ENCODE data around the gene KANSL1. TPM values are rescaled to one million over a fixed set of nuclear protein-coding genes. Genes with fewer than 3 reads are reported as not detected.

The KANSL1 gene
- total RNA-seq, 2 experiments from 2014 or later: 132 to 140 TPM

GRCh38 chr17:45998987-45999899 lies 194.0 kb downstream of the KANSL1 start, which contains the start of gene STH:
Gene STH (plus strand): TSS chr17:45999250. CDS start chr17:45999280, 30 bp downstream.
- no peak for DNase-seq
- Mint-ChIP-seq H3K4me3 (no peak within 1 kb of the TSS), H3K27ac (no peak within 1 kb of the TSS), H3K9me3 (no peaks in the 10 kb centered on the region), H3K4me1 (peaks cover 2% of the 10 kb centered on the region), H3K27me3 (no peaks in the 10 kb centered on the region), H3K36me3 (no peaks in the 10 kb centered on the region)
- no peak for ATAC-seq (ENCODE audit: low read depth)
- POLR2A ChIA-PET: no interaction called here

GRCh38 chr17:45997624-45998023 lies 195.6 kb downstream of the KANSL1 start:
- Mint-ChIP-seq H3K4me1 (no peaks in the 10 kb centered on the region), H3K27me3 (no peaks in the 10 kb centered on the region), H3K9me3 (no peaks in the 10 kb centered on the region), H3K4me3 (no peak overlapping the region), H3K36me3 (no peaks in the 10 kb centered on the region), H3K27ac (no peak overlapping the region)
- no peak for DNase-seq
- POLR2A ChIA-PET: no interaction called here
- ATAC-seq (ENCODE audit: low read depth): no peak

- H3K36me3 Mint-ChIP-seq: no peaks in the 10 kb centered on the region
- no peak for DNase-seq
Measured at GRCh38 chr17:45997166-45997565, 196.1 kb downstream of the KANSL1 start.

GRCh38 chr17:45996282-45996937 lies 196.8 kb downstream of the KANSL1 start:
- Mint-ChIP-seq H3K4me3 (no peak overlapping the region), H3K27ac (no peak overlapping the region), H3K36me3 (no peaks in the 10 kb centered on the region), H3K4me1 (no peaks in the 10 kb centered on the region), H3K9me3 (no peaks in the 10 kb centered on the region), H3K27me3 (peaks cover 2% of the 10 kb centered on the region)
- ATAC-seq (ENCODE audit: low read depth) (no peak), DNase-seq (no peak)
- POLR2A ChIA-PET: no interaction called here

More at GRCh38 chr17:45997166-45997565, 196.1 kb downstream of the KANSL1 start:
- Mint-ChIP-seq H3K9me3 (no peaks in the 10 kb centered on the region), H3K27ac (no peak overlapping the region), H3K4me3 (no peak overlapping the region), H3K27me3 (no peaks in the 10 kb centered on the region), H3K4me1 (no peaks in the 10 kb centered on the region)
- POLR2A ChIA-PET: no interaction called here
- no peak for ATAC-seq (ENCODE audit: low read depth)

GRCh38 chr17:45995627-45996270 lies 197.5 kb downstream of the KANSL1 start:
- Mint-ChIP-seq H3K27ac (no peak overlapping the region), H3K27me3 (peaks cover 2% of the 10 kb centered on the region), H3K4me3 (no peak overlapping the region), H3K4me1 (no peaks in the 10 kb centered on the region), H3K9me3 (no peaks in the 10 kb centered on the region), H3K36me3 (no peaks in the 10 kb centered on the region)
- POLR2A ChIA-PET: interaction anchor here (0.5 kb wide), 1 partner anchor 21 kb away, joined by 3 read pairs; no protein-coding TSS in a partner anchor
- no peak for ATAC-seq (ENCODE audit: low read depth)
- DNase-seq: no peak

GRCh38 chr17:45994987-45995386 lies 198.2 kb downstream of the KANSL1 start:
- H3K36me3 Mint-ChIP-seq: no peaks in the 10 kb centered on the region
- H3K9me3 Mint-ChIP-seq: no peaks in the 10 kb centered on the region
- POLR2A ChIA-PET: interaction anchor here (0.5 kb wide), 1 partner anchor 22 kb away, joined by 3 read pairs; no protein-coding TSS in a partner anchor
- no peak overlapping the region for H3K27ac Mint-ChIP-seq
- no peaks in the 10 kb centered on the region for H3K4me1 Mint-ChIP-seq
- no peak overlapping the region for H3K4me3 Mint-ChIP-seq
- peaks cover 2% of the 10 kb centered on the region for H3K27me3 Mint-ChIP-seq
- DNase-seq: no peak
- ATAC-seq (ENCODE audit: low read depth): no peak

GRCh38 chr17:45993962-45994627 lies 199.1 kb downstream of the KANSL1 start:
- Mint-ChIP-seq H3K27me3 (peaks cover 2% of the 10 kb centered on the region), H3K4me1 (no peaks in the 10 kb centered on the region), H3K36me3 (no peaks in the 10 kb centered on the region), H3K9me3 (no peaks in the 10 kb centered on the region), H3K4me3 (no peak overlapping the region), H3K27ac (no peak overlapping the region)
- DNase-seq (no peak), ATAC-seq (ENCODE audit: low read depth) (no peak)
- POLR2A ChIA-PET: no interaction called here

GRCh38 chr17:45992904-45993303 lies 200.3 kb downstream of the KANSL1 start:
- ATAC-seq (ENCODE audit: low read depth): no peak
- no peak overlapping the region for H3K27ac Mint-ChIP-seq
- H3K9me3 Mint-ChIP-seq: no peaks in the 10 kb centered on the region
- peaks cover 2% of the 10 kb centered on the region for H3K27me3 Mint-ChIP-seq
- DNase-seq: no peak
- no peak overlapping the region for H3K4me3 Mint-ChIP-seq
- H3K36me3 Mint-ChIP-seq: no peaks in the 10 kb centered on the region
- POLR2A ChIA-PET: interaction anchor here (0.8 kb wide), 1 partner anchor 270 kb away, joined by 3 read pairs; no protein-coding TSS in a partner anchor
- H3K4me1 Mint-ChIP-seq: no peaks in the 10 kb centered on the region

GRCh38 chr17:45992175-45992574 lies 201.1 kb downstream of the KANSL1 start:
- no peak overlapping the region for H3K27ac Mint-ChIP-seq
- no peak overlapping the region for H3K4me3 Mint-ChIP-seq
- DNase-seq (no peak), ATAC-seq (ENCODE audit: low read depth) (no peak)
- no peaks in the 10 kb centered on the region for H3K9me3 Mint-ChIP-seq
- H3K4me1 Mint-ChIP-seq: no peaks in the 10 kb centered on the region
- no peaks in the 10 kb centered on the region for H3K36me3 Mint-ChIP-seq
- POLR2A ChIA-PET: no interaction called here
- H3K27me3 Mint-ChIP-seq: peaks cover 2% of the 10 kb centered on the region

- no peaks in the 10 kb centered on the region for H3K9me3 Mint-ChIP-seq
- no peak overlapping the region for H3K4me3 Mint-ChIP-seq
- H3K27ac Mint-ChIP-seq: no peak overlapping the region
- H3K36me3 Mint-ChIP-seq: no peaks in the 10 kb centered on the region
- POLR2A ChIA-PET: no interaction called here
- no peak for DNase-seq
- H3K4me1 Mint-ChIP-seq: no peaks in the 10 kb centered on the region
- no peak for ATAC-seq (ENCODE audit: low read depth)
- H3K27me3 Mint-ChIP-seq: peaks cover 2% of the 10 kb centered on the region
Measured at GRCh38 chr17:45991341-45991740, 201.9 kb downstream of the KANSL1 start.

- no peak overlapping the region for H3K27ac Mint-ChIP-seq
- no peaks in the 10 kb centered on the region for H3K9me3 Mint-ChIP-seq
- POLR2A ChIA-PET: no interaction called here
- peaks cover under 1% of the 10 kb centered on the region for H3K4me1 Mint-ChIP-seq
- no peak for DNase-seq
- peaks cover 2% of the 10 kb centered on the region for H3K27me3 Mint-ChIP-seq
- ATAC-seq (ENCODE audit: low read depth): no peak
- no peak overlapping the region for H3K4me3 Mint-ChIP-seq
- H3K36me3 Mint-ChIP-seq: no peaks in the 10 kb centered on the region
Measured at GRCh38 chr17:45990886-45991285, 202.3 kb downstream of the KANSL1 start.

GRCh38 chr17:45989759-45990158 lies 203.5 kb downstream of the KANSL1 start:
- no peaks in the 10 kb centered on the region for H3K9me3 Mint-ChIP-seq
- no peak for ATAC-seq (ENCODE audit: low read depth)
- H3K27ac Mint-ChIP-seq: no peak overlapping the region
- peaks cover 2% of the 10 kb centered on the region for H3K27me3 Mint-ChIP-seq
- no peaks in the 10 kb centered on the region for H3K36me3 Mint-ChIP-seq
- H3K4me3 Mint-ChIP-seq: no peak overlapping the region
- POLR2A ChIA-PET: no interaction called here
- DNase-seq: no peak
- peaks cover 2% of the 10 kb centered on the region for H3K4me1 Mint-ChIP-seq

GRCh38 chr17:45987706-45988105 lies 205.5 kb downstream of the KANSL1 start:
- DNase-seq: no peak
- peaks cover 2% of the 10 kb centered on the region for H3K4me1 Mint-ChIP-seq
- H3K36me3 Mint-ChIP-seq: no peaks in the 10 kb centered on the region
- H3K4me3 Mint-ChIP-seq: no peak overlapping the region
- POLR2A ChIA-PET: no interaction called here
- ATAC-seq (ENCODE audit: low read depth): no peak
- H3K9me3 Mint-ChIP-seq: no peaks in the 10 kb centered on the region
- peaks cover 2% of the 10 kb centered on the region for H3K27me3 Mint-ChIP-seq
- H3K27ac Mint-ChIP-seq: no peak overlapping the region

Data from activated naive CD8-positive, alpha-beta T cell treated with anti-CD3 and anti-CD28 coated beads, Interleukin-2, amount 10 ng/mL, durations not matched to agents 7 days and 5 days (primary cell).